Measurements from ENCODE around the gene BAZ2B. TPM values are rescaled to one million over a fixed set of nuclear protein-coding genes. Genes with fewer than 3 reads are reported as not detected.

Gene BAZ2B
- total and polyA plus RNA-seq, 2 donors (not counting 3 experiments of a cell fraction or from before 2014, with no cell fraction given): 22.1 to 73.8 TPM

DNA sequence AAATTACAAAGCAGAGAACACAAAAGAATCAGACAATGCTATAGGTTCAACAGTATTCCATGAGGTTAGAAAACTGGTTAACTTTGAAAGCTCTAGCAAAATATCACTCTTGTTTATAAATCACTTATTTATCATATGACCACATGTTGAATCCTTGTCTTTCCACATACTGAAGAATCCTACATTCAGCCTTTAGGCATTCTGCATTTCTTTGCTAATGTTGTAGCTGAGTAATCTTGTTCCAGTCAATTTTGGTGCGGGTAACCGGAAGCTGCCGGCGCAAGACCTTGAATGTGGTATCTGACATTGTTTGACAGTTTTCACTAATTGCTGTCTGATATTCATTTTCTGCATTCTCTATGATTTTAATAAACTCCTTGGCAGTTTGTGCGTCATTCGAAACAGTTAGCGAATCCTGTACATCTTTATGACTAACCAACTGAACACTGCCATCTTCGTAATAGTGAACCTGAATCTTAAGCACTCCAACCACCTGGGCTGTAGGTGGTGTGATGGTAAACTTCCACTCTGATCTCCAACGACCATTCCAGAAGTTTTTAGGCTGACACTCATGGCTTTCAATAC, 154.1 kb downstream of the BAZ2B start:
- CTCF ChIA-PET: no interaction called here
- Histone ChIP-seq H3K9ac (replicated peaks; ENCODE audit: extremely low read depth, insufficient read depth, low read length) (no peak overlapping the region), H3K36me3 (ENCODE audit: control insufficient read depth in 2 of 2, extremely low read depth in 1 of 2, insufficient read depth in 2 of 2, low read length in 2 of 2) (no peaks in the 10 kb centered on the region), H3K9me1 (replicated peaks; ENCODE audit: control insufficient read depth, extremely low read depth, insufficient read depth, low read length) (no peaks in the 10 kb centered on the region), H3K9me3 (replicated peaks; ENCODE audit: control insufficient read depth, insufficient read depth, low read length) (no peaks in the 10 kb centered on the region), H3K4me2 (ENCODE audit: insufficient read depth, low read length) (no peak overlapping the region), H2AFZ (ENCODE audit: low read depth, low read length) (no peak overlapping the region), H3K4me1 (ENCODE audit: control insufficient read depth, extremely low read depth, insufficient read depth, low read length) (no peaks in the 10 kb centered on the region), H4K20me1 (replicated peaks; ENCODE audit: control insufficient read depth, extremely low read depth, insufficient read depth, low read length) (no peaks in the 10 kb centered on the region), H3K79me2 (ENCODE audit: control insufficient read depth, insufficient read depth, low read length) (no peaks in the 10 kb centered on the region), H3K4me3 (replicated peaks in 1 of 3; ENCODE audit: insufficient read depth in 1 of 3, low read depth in 1 of 3, low read length in 3 of 3) (no peak overlapping the region), H3K27ac (ENCODE audit: insufficient read depth, low read depth, low read length) (no peak overlapping the region), H3K27me3 (ENCODE audit: control insufficient read depth in 2 of 2, insufficient read depth in 2 of 2, low read length in 2 of 2) (no peaks in the 10 kb centered on the region)
- DNase-seq (ENCODE audit: low read depth, low spot score): no peak
- intact Hi-C loops (cut with micrococcal nuclease): no loop called here
- BruUV-seq (replicated peaks): no TSS peak
- dilution Hi-C loops (cut with MboI; ENCODE audit: extremely low pct_ligation_motif_present, low sequenced_read_pairs): no loop called here
- POLR2A ChIA-PET: no interaction called here
- no peak for FAIRE-seq
- TF ChIP-seq POLR2A (IDR thresholded peaks at IDR 0.05; ENCODE audit: low read depth, low read length) (no peak), MYC (IDR thresholded peaks at IDR 0.05; ENCODE audit: low read depth, low read length) (no peak), POLR2AphosphoS5 (IDR thresholded peaks at IDR 0.05; ENCODE audit: insufficient read depth, low read depth, low read length) (no peak), JUN (IDR thresholded peaks at IDR 0.05; ENCODE audit: borderline replicate concordance, insufficient read depth, insufficient read length, low read depth) (no peak), GATA2 (IDR thresholded peaks at IDR 0.05; ENCODE audit: insufficient read depth, insufficient read length, low read depth, low read length) (no peak), FOS (IDR thresholded peaks at IDR 0.05; ENCODE audit: borderline replicate concordance, insufficient read depth, low read length) (no peak), EZH2 (IDR thresholded peaks at IDR 0.05; ENCODE audit: borderline replicate concordance, low read depth, low read length, severe bottlenecking) (no peak)
- TF ChIP-seq, protein P1, sequence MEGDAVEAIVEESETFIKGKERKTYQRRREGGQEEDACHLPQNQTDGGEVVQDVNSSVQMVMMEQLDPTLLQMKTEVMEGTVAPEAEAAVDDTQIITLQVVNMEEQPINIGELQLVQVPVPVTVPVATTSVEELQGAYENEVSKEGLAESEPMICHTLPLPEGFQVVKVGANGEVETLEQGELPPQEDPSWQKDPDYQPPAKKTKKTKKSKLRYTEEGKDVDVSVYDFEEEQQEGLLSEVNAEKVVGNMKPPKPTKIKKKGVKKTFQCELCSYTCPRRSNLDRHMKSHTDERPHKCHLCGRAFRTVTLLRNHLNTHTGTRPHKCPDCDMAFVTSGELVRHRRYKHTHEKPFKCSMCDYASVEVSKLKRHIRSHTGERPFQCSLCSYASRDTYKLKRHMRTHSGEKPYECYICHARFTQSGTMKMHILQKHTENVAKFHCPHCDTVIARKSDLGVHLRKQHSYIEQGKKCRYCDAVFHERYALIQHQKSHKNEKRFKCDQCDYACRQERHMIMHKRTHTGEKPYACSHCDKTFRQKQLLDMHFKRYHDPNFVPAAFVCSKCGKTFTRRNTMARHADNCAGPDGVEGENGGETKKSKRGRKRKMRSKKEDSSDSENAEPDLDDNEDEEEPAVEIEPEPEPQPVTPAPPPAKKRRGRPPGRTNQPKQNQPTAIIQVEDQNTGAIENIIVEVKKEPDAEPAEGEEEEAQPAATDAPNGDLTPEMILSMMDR (IDR thresholded peaks at IDR 0.05; ENCODE audit: extremely low read depth in 1 of 2, insufficient read depth in 1 of 2, low read depth in 1 of 2, low read length in 2 of 2): no peak
- TF ChIP-seq, protein P2, sequence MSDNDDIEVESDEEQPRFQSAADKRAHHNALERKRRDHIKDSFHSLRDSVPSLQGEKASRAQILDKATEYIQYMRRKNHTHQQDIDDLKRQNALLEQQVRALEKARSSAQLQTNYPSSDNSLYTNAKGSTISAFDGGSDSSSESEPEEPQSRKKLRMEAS (IDR thresholded peaks at IDR 0.05; ENCODE audit: insufficient read depth, insufficient read length): no peak

All from endothelial cell of umbilical vein (primary cell).